Measurements from ENCODE around the gene SPDYE1. TPM values are rescaled to one million over a fixed set of nuclear protein-coding genes. Genes with fewer than 3 reads are reported as not detected.
"Not testable (repeated sequence)": the region's sequence is repeated elsewhere in the genome, so short reads cannot be mapped to it uniquely, and the experiment has no call there.

The SPDYE1 gene
- total RNA-seq, 1 experiment from 2014 or later = not detected

DNA sequence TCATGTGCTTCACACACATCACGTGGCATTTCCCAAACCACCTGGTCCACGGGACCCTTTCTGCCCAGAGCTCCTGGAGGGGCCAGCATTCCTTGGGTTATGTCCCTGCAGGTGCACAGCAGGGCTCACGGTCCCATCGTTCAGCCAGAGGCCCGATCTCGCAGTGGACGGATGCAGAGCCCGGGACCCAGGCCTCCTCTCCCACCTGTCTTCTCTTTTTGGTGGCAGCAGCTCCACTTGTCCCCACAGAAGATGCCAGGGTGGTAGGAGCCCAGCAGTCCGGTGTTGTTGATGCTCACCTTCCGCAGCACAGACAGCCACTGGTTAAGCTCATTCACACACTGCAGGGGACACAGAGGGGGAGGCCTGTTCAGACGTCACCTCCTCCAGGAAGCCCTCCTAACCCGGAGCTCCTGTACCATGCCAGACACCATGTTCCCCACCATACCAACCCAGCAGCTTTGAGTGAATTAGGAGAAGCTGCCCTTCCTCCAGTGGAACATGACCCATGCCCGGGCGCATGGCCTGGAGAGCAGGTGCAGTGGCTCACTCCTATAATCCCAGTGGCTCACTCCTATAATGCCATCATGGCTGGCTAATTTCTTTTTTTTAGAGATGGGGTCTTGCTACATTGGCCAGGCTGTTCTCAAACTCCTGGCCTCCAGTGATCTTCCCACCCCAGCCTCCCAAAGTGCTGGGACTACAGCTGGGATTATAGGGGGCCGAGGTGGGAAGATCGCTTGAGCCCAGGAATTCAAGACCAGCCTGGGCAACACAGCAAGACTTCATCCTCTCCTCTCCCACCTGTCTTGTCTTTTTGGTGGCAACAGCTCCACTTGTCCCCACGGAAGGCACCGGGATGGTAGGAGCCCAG, 36.5 kb downstream of the SPDYE1 start:
- not testable (repeated sequence) for H3K9me2 ChIP-seq (replicated peaks; ENCODE audit: insufficient read depth, low read length); H3K4me2 ChIP-seq (ENCODE audit: low read depth, low read length, poor library complexity, severe bottlenecking); H3K27me3 ChIP-seq (ENCODE audit: low read length); H3K27ac ChIP-seq (ENCODE audit: low read length); H2AFZ ChIP-seq (ENCODE audit: low read length); H3K9ac ChIP-seq (ENCODE audit: low read length); H3K4me1 ChIP-seq (ENCODE audit: low read length); H3K36me3 ChIP-seq (ENCODE audit: insufficient read depth, low read length); H3K79me2 ChIP-seq (ENCODE audit: low read length); H4K20me1 ChIP-seq (ENCODE audit: insufficient read depth, low read depth, low read length); H3K4me3 ChIP-seq (ENCODE audit: low read length); H3K9me3 ChIP-seq (ENCODE audit: low read length)
- DNase-seq = peak; percentile 35

DNA sequence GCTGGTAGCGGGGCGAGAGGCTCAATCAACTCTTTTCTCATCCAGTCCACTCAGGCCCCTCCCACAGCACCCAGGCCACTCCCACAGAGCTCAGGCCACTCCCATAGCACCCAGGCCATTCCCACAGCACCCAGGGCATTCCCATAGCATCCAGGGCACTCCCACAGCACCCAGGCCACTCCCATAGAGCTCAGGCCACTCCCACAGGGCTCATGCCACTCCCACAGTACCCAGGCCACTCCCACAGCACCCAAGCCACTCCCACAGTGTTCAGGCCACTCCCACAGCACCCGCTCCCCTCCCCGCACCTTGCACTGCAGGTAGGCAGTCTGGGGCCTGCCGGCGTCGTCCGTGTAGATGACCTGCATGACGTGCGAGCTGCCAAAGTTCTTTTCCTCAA, 38.7 kb downstream of the SPDYE1 start:
- H3K4me3 ChIP-seq (ENCODE audit: low read length); H3K27ac ChIP-seq (ENCODE audit: low read length); H2AFZ ChIP-seq (ENCODE audit: low read length); H3K4me2 ChIP-seq (ENCODE audit: low read depth, low read length, poor library complexity, severe bottlenecking); H3K36me3 ChIP-seq (ENCODE audit: insufficient read depth, low read length); H3K4me1 ChIP-seq (ENCODE audit: low read length); H3K9me3 ChIP-seq (ENCODE audit: low read length); H3K79me2 ChIP-seq (ENCODE audit: low read length); H4K20me1 ChIP-seq (ENCODE audit: insufficient read depth, low read depth, low read length); H3K27me3 ChIP-seq (ENCODE audit: low read length); H3K9ac ChIP-seq (ENCODE audit: low read length); H3K9me2 ChIP-seq (replicated peaks; ENCODE audit: insufficient read depth, low read length): not testable (repeated sequence)
- DNase-seq = peak; percentile 68

DNA sequence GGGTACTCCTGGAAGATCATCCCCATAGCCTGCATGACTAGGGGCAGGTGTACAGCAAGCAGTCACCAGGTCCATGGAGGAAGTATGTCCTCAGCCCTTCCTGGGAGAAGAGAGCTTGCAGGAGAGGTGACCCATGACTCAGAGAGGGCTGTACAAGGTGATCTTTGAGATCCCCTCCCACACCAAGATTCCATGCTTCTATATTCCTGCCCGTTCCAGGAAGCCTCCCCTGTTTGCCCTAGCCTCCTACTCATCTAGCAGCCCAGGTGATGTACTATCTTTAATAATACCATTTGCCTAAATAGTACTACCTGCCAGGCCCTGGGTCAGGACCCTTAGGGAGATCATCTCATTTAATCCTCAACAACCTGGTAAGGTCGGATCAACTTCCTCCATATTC, 40.3 kb downstream of the SPDYE1 start:
- not testable (repeated sequence) for H3K79me2 ChIP-seq (ENCODE audit: low read length); H3K27ac ChIP-seq (ENCODE audit: low read length); H3K4me1 ChIP-seq (ENCODE audit: low read length); H4K20me1 ChIP-seq (ENCODE audit: insufficient read depth, low read depth, low read length); H3K36me3 ChIP-seq (ENCODE audit: insufficient read depth, low read length); H3K4me3 ChIP-seq (ENCODE audit: low read length); H3K27me3 ChIP-seq (ENCODE audit: low read length); H3K9me2 ChIP-seq (replicated peaks; ENCODE audit: insufficient read depth, low read length); H3K4me2 ChIP-seq (ENCODE audit: low read depth, low read length, poor library complexity, severe bottlenecking); H3K9ac ChIP-seq (ENCODE audit: low read length); H2AFZ ChIP-seq (ENCODE audit: low read length); H3K9me3 ChIP-seq (ENCODE audit: low read length)
- DNase-seq = peak; percentile 15

DNA sequence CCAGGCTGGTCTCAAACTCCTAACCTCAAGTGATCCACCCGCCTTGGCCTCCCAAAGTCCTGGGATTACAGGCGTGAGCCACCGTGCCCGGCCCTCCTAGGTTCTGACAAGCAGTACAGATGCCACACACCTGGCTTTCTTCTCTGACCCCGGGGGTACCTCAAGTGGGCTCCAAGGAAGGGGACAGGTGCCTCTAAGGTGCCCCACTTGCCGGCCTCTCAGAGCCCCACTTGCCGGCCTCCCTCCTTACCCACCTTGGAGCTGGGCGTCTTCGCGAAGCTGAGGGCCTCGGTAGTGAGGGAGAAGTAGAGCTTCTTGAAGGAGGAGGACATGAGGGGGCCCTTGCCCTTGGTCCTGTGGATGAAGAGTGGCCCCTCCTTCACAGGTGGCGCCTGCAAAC, 40.9 kb downstream of the SPDYE1 start:
- not testable (repeated sequence) for H3K4me1 ChIP-seq (ENCODE audit: low read length); H3K4me3 ChIP-seq (ENCODE audit: low read length); DNase-seq; H3K4me2 ChIP-seq (ENCODE audit: low read depth, low read length, poor library complexity, severe bottlenecking); H2AFZ ChIP-seq (ENCODE audit: low read length); H3K9ac ChIP-seq (ENCODE audit: low read length); H3K27me3 ChIP-seq (ENCODE audit: low read length); H3K9me2 ChIP-seq (replicated peaks; ENCODE audit: insufficient read depth, low read length); H3K9me3 ChIP-seq (ENCODE audit: low read length); H3K79me2 ChIP-seq (ENCODE audit: low read length); H3K36me3 ChIP-seq (ENCODE audit: insufficient read depth, low read length); H3K27ac ChIP-seq (ENCODE audit: low read length); H4K20me1 ChIP-seq (ENCODE audit: insufficient read depth, low read depth, low read length)

DNA sequence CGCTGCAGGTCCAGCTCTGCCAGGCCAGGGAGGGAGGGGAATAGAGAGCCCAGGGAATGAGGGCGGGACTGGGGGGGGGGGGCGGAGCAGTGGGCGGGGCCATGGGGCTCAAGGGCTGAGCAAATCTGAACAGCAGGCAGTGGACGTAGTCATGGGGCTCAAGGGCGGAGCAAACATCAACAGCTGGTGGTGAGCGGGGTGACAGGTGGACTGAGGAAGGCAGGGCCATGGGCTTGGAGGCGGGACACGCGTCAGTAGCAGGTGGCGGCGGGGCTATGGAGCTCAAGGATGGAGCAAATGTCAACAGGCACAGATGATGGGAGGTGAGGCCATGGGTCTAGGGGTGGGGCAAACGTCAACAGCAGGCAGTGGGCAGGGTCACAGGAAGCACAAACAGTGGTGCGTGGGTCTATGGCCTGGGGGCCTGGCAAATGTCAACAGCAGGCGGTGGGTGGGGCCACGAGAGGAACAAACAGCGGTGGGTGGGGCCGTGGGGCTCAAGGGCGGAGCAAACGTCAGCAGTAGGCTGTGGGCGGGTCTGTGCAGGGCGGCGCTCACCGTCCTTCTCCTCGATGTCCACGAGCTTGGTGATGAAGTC, 41.4 kb downstream of the SPDYE1 start:
- not testable (repeated sequence) for H3K4me2 ChIP-seq (ENCODE audit: low read depth, low read length, poor library complexity, severe bottlenecking); H3K9ac ChIP-seq (ENCODE audit: low read length); H2AFZ ChIP-seq (ENCODE audit: low read length); H3K27ac ChIP-seq (ENCODE audit: low read length); H3K4me1 ChIP-seq (ENCODE audit: low read length); H3K9me2 ChIP-seq (replicated peaks; ENCODE audit: insufficient read depth, low read length); H3K27me3 ChIP-seq (ENCODE audit: low read length); H3K36me3 ChIP-seq (ENCODE audit: insufficient read depth, low read length); H3K4me3 ChIP-seq (ENCODE audit: low read length); H3K79me2 ChIP-seq (ENCODE audit: low read length); H4K20me1 ChIP-seq (ENCODE audit: insufficient read depth, low read depth, low read length); H3K9me3 ChIP-seq (ENCODE audit: low read length)
- DNase-seq = peak; percentile 92

DNA sequence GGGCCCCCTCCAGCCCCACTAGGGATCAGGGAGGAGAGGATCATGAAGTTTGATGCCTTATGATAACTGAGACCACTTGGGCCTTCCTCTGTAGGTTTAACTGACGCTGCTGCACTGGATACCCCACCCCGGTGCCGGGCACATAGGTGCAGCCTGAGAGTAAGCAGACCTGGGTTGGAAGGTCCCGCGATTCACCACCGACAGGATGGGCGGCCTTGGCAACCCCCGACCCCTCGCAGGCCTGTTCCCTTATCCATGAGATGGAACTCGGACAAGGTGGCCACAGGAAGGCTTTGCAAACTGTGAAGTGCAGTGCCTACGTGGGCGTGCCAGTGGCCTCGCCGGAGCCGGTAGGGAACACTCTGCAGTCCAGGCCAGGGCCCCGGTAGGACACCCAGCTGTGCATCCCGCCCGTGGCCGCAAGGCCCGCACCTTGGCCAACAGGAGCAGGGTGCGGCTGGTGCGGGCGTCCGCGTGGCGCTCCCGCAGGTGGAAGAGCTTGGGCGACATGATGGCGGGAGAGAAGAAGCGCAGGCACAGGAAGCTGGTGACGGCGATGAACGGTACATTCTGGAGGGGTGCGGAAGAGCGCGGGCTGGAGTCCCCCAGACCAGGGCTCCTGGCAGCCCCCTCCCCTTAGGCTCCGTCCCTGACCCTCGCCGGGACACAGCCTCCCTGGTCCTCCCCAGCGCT, 42.2 kb downstream of the SPDYE1 start:
- H2AFZ ChIP-seq (ENCODE audit: low read length); H3K27me3 ChIP-seq (ENCODE audit: low read length); H3K9me2 ChIP-seq (replicated peaks; ENCODE audit: insufficient read depth, low read length); H3K4me1 ChIP-seq (ENCODE audit: low read length); H3K27ac ChIP-seq (ENCODE audit: low read length); H3K79me2 ChIP-seq (ENCODE audit: low read length); H3K9me3 ChIP-seq (ENCODE audit: low read length); H4K20me1 ChIP-seq (ENCODE audit: insufficient read depth, low read depth, low read length); H3K36me3 ChIP-seq (ENCODE audit: insufficient read depth, low read length): not testable (repeated sequence)
- peak overlapping the region; percentile 65; the same call in 1 of the 2 replicates for H3K4me3 ChIP-seq (ENCODE audit: low read length)
- peak; percentile 36 for DNase-seq
- H3K9ac ChIP-seq (ENCODE audit: low read length) = peak overlapping the region; percentile 50
- peak overlapping the region; percentile 63 for H3K4me2 ChIP-seq (ENCODE audit: low read depth, low read length, poor library complexity, severe bottlenecking)

DNA sequence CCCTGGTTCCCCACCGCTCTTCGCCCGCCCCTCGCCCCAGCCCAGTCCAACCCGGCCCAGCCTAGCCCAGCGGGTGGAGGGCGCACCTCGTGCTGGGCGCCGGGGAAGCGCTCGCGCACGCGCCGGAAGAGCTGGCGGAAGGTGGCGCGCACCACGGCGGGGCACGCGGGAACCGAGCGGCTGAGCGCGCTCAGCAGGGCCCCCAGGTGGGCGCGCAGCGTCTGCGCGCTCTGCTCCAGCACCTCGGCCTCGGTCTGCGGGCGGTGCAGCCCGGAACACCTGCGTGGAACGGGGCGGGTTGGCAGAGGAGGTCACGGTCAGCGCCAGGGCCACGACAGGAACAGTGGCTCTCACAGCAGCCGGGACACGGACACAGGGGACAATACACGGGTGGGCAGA, 42.8 kb downstream of the SPDYE1 start:
- not testable (repeated sequence) for H2AFZ ChIP-seq (ENCODE audit: low read length); H3K9me2 ChIP-seq (replicated peaks; ENCODE audit: insufficient read depth, low read length); H3K27ac ChIP-seq (ENCODE audit: low read length); H3K27me3 ChIP-seq (ENCODE audit: low read length); H3K79me2 ChIP-seq (ENCODE audit: low read length); H3K36me3 ChIP-seq (ENCODE audit: insufficient read depth, low read length); H4K20me1 ChIP-seq (ENCODE audit: insufficient read depth, low read depth, low read length); H3K9me3 ChIP-seq (ENCODE audit: low read length)
- Histone ChIP-seq H3K4me1 (ENCODE audit: low read length) (peaks cover 12% of the 10 kb centered on the region), H3K4me3 (ENCODE audit: low read length) (peak overlapping the region; percentile 65; the same call in 1 of the 2 replicates), H3K4me2 (ENCODE audit: low read depth, low read length, poor library complexity, severe bottlenecking) (peak overlapping the region; percentile 63), H3K9ac (ENCODE audit: low read length) (peak overlapping the region; percentile 69)
- peak; percentile 86 for DNase-seq

DNA sequence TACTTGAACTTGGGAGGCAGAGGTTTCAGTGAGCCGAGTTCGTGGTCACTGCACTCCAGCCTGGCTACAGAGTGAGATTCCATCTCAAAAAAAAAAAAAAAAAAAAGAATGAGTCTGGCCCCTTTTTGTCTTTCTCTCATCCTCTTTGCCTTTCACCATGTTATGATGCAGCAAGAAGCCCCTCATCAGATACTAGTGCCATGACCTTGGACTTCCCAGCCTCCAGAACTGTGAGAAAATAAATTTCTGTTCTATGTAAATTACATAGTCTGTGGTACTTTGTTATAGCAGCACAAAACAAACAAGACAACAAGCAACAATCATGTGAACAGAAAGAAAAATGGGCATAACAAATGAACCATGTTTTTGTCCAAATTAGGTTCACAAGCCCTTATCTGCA, 44.5 kb downstream of the SPDYE1 start:
- H3K79me2 ChIP-seq (ENCODE audit: low read length) = peaks cover 27% of the 10 kb centered on the region
- no peaks in the 10 kb centered on the region for H3K27me3 ChIP-seq (ENCODE audit: low read length)
- no peak overlapping the region for H3K9ac ChIP-seq (ENCODE audit: low read length)
- H3K27ac ChIP-seq (ENCODE audit: low read length) = no peak overlapping the region
- no peak overlapping the region for H3K4me2 ChIP-seq (ENCODE audit: low read depth, low read length, poor library complexity, severe bottlenecking)
- peaks cover 4% of the 10 kb centered on the region; the same call in 1 of the 2 replicates for H3K36me3 ChIP-seq (ENCODE audit: insufficient read depth, low read length)
- no peak overlapping the region for H3K4me3 ChIP-seq (ENCODE audit: low read length)
- H3K4me1 ChIP-seq (ENCODE audit: low read length) = peaks cover 30% of the 10 kb centered on the region
- H3K9me2 ChIP-seq (replicated peaks; ENCODE audit: insufficient read depth, low read length) = no peaks in the 10 kb centered on the region
- H4K20me1 ChIP-seq (ENCODE audit: insufficient read depth, low read depth, low read length) = peaks cover 3% of the 10 kb centered on the region; the same call in 1 of the 2 replicates
- H2AFZ ChIP-seq (ENCODE audit: low read length) = no peak overlapping the region
- peak; percentile 20 for DNase-seq
- H3K9me3 ChIP-seq (ENCODE audit: low read length) = no peaks in the 10 kb centered on the region
